Astrocyte (in vitro differentiated cells and primary cell): Measurements from ENCODE around the gene CCDC89. TPM values are rescaled to one million over a fixed set of nuclear protein-coding genes. Genes with fewer than 3 reads are reported as not detected.
A peak's percentile ranks its signal among the peaks of the same experiment; 100 is the strongest.

Source experiments
- DNase-seq: peaks from one replicate; pipeline ENCODE4 v3.0.0-alpha.2; 2010; ENCODE audit warnings: low read depth
- FAIRE-seq: peaks from 2 replicates; lab custom pipeline; 2011; peaks lifted over from hg19 to GRCh38; lab: Jason Lieb, UNC
- H2AFZ ChIP-seq: 2 replicates; pipeline ENCODE4 v1.6.0; 2012; ENCODE audit warnings: low read depth, low read length, inconsistent platforms
- H3K27ac ChIP-seq: 2 replicates; pipeline ENCODE4 v1.5.1; 2011; ENCODE audit warnings: low read depth, low read length, inconsistent platforms
- H3K27me3 ChIP-seq: 2 replicates; pipeline ENCODE4 v1.6.0; 2011; ENCODE audit warnings: low read length, inconsistent platforms; ENCODE audit not compliant: insufficient read depth
- H3K36me3 ChIP-seq: 2 replicates; pipeline ENCODE4 v1.5.1; 2011; ENCODE audit warnings: low read length, inconsistent platforms; ENCODE audit not compliant: insufficient read depth
- H3K4me1 ChIP-seq: 2 replicates; pipeline ENCODE4 v1.5.1; 2011; ENCODE audit warnings: low read length, inconsistent platforms; ENCODE audit not compliant: insufficient read depth
- H3K4me2 ChIP-seq: 2 replicates; pipeline ENCODE4 v1.6.0; 2012; ENCODE audit warnings: low read length, inconsistent platforms
- H3K4me3 ChIP-seq: 2 replicates; pipeline ENCODE4 v1.5.1; 2011; ENCODE audit warnings: low read depth, mild to moderate bottlenecking, low read length, inconsistent platforms; ENCODE audit not compliant: insufficient read depth
- H3K79me2 ChIP-seq: 2 replicates; pipeline ENCODE4 v1.6.0; 2012; ENCODE audit warnings: mild to moderate bottlenecking, low read length, inconsistent platforms; ENCODE audit not compliant: insufficient read depth
- H3K9ac ChIP-seq: 2 replicates; pipeline ENCODE4 v1.6.0; 2012; ENCODE audit warnings: mild to moderate bottlenecking, low read length, inconsistent platforms
- H3K9me3 ChIP-seq: 2 replicates; pipeline ENCODE4 v1.5.1; 2012; ENCODE audit warnings: low read depth, mild to moderate bottlenecking, low read length, inconsistent platforms; ENCODE audit not compliant: insufficient read depth
- H4K20me1 ChIP-seq: 2 replicates; pipeline ENCODE4 v1.6.0; 2012; ENCODE audit warnings: low read length, inconsistent platforms; ENCODE audit not compliant: insufficient read depth
- H3K27ac Mint-ChIP-seq: one replicate; pipeline ENCODE4 v1.8.0; 2021; ENCODE audit warnings: mild to moderate bottlenecking, mixed read lengths; ENCODE audit not compliant: unreplicated experiment
- H3K27me3 Mint-ChIP-seq: one replicate; pipeline ENCODE4 v1.8.0; 2021; ENCODE audit warnings: low read depth, mixed read lengths; ENCODE audit not compliant: unreplicated experiment
- H3K36me3 Mint-ChIP-seq: one replicate; pipeline ENCODE4 v1.8.0; 2021; ENCODE audit warnings: low read depth, mixed read lengths; ENCODE audit not compliant: unreplicated experiment
- H3K4me1 Mint-ChIP-seq: one replicate; pipeline ENCODE4 v1.8.0; 2021; ENCODE audit warnings: low read depth, mixed read lengths; ENCODE audit not compliant: unreplicated experiment
- H3K4me3 Mint-ChIP-seq: one replicate; pipeline ENCODE4 v1.8.0; 2021; ENCODE audit warnings: mild to moderate bottlenecking, moderate library complexity, mixed read lengths; ENCODE audit not compliant: unreplicated experiment
- H3K9me3 Mint-ChIP-seq: one replicate; pipeline ENCODE4 v1.8.0; 2021; ENCODE audit warnings: mild to moderate bottlenecking, mixed read lengths; ENCODE audit not compliant: unreplicated experiment
- EZH2 ChIP-seq: IDR thresholded peaks from 2 replicates; pipeline ENCODE4 v1.6.1; 2012; ENCODE audit warnings: mild to moderate bottlenecking, low read length, inconsistent platforms; ENCODE audit not compliant: insufficient read depth
- total RNA-seq: library from RNA; stranded (reverse); gene quantifications from 2 replicates; pipeline ENCODE4 v1.2.1, GENCODE V29; 2021
- TF ChIP-seq, protein P1 (sequence below): IDR thresholded peaks from 2 replicates; pipeline ENCODE4 v1.5.1; 2011; ENCODE audit warnings: low read depth, mild to moderate bottlenecking, inconsistent platforms, low read length, moderate library complexity; ENCODE audit not compliant: insufficient read depth

CCDC89 gene
- total RNA-seq, 1 donor from 2014 or later: 0.30 TPM

DNA sequence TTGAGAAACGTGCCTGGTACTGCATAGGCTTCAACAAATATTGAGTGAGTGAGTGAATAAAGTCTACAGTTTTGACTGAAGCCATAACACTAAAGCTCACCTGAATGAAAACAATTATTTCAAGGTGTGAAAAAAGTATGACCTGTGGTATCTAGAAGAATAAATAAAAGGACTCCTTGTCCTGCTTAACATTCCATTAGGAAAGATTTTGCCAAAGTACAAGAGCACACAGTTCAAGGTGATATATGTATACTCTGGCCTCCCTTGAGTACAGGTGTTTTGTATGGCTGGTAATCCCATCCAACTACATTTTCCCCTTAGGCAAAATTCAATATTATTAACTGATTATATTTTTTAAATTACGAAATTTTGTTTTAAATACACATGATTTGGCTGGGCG is 19.3 kb downstream of the CCDC89 start:
- FAIRE-seq: no peak
- H3K4me1 ChIP-seq: peaks cover 6% of the 10 kb centered on the region
- peaks cover 27% of the 10 kb centered on the region for H4K20me1 ChIP-seq
- H3K27ac Mint-ChIP-seq: no peak overlapping the region
- H3K27ac ChIP-seq: no peak overlapping the region
- no peak for DNase-seq
- no peaks in the 10 kb centered on the region for H3K4me1 Mint-ChIP-seq
- peaks cover 2% of the 10 kb centered on the region for H3K36me3 Mint-ChIP-seq
- no peak overlapping the region for H3K4me3 ChIP-seq
- no peak overlapping the region for H3K4me3 Mint-ChIP-seq
- H3K9me3 ChIP-seq: no peaks in the 10 kb centered on the region
- H3K9me3 Mint-ChIP-seq: no peaks in the 10 kb centered on the region
- no peaks in the 10 kb centered on the region for H3K27me3 Mint-ChIP-seq
- H3K36me3 ChIP-seq: no peaks in the 10 kb centered on the region
- TF ChIP-seq EZH2: no peak
- TF ChIP-seq, protein P1, sequence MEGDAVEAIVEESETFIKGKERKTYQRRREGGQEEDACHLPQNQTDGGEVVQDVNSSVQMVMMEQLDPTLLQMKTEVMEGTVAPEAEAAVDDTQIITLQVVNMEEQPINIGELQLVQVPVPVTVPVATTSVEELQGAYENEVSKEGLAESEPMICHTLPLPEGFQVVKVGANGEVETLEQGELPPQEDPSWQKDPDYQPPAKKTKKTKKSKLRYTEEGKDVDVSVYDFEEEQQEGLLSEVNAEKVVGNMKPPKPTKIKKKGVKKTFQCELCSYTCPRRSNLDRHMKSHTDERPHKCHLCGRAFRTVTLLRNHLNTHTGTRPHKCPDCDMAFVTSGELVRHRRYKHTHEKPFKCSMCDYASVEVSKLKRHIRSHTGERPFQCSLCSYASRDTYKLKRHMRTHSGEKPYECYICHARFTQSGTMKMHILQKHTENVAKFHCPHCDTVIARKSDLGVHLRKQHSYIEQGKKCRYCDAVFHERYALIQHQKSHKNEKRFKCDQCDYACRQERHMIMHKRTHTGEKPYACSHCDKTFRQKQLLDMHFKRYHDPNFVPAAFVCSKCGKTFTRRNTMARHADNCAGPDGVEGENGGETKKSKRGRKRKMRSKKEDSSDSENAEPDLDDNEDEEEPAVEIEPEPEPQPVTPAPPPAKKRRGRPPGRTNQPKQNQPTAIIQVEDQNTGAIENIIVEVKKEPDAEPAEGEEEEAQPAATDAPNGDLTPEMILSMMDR: no peak
- H3K27me3 ChIP-seq: no peaks in the 10 kb centered on the region
- no peak overlapping the region for H2AFZ ChIP-seq
- H3K79me2 ChIP-seq: peaks cover 32% of the 10 kb centered on the region
- H3K9ac ChIP-seq: no peak overlapping the region
- H3K4me2 ChIP-seq: no peak overlapping the region

DNA sequence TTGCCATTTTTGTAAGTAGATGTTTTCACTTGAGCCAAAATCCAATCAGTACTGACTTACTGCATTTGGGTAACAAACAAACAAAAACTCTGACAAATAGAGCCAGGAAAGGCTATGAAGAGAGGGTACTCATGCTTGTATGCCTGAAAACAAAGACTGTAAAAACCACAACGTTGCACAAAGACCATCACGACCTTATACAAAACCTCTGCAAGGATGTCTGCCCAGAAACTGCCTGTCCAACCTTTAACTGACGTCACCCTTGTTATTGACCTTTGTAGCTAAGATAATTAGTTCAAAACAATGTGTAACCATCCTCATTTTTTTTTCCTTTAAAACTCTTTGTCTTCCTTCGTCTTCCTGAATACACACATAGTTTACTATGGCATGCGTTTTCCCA is 20.3 kb downstream of the CCDC89 start:
- FAIRE-seq (no peak), DNase-seq (peak; percentile 38)
- Mint-ChIP-seq H3K4me1 (peaks cover 4% of the 10 kb centered on the region), H3K27me3 (no peaks in the 10 kb centered on the region), H3K36me3 (peaks cover 2% of the 10 kb centered on the region), H3K27ac (peak overlapping the region; percentile 95), H3K9me3 (no peaks in the 10 kb centered on the region), H3K4me3 (no peak overlapping the region)
- no peaks in the 10 kb centered on the region for H3K9me3 ChIP-seq
- peaks cover 42% of the 10 kb centered on the region for H3K79me2 ChIP-seq
- no peak overlapping the region for H3K9ac ChIP-seq
- peak overlapping the region; percentile 95 for H3K4me3 ChIP-seq
- no peaks in the 10 kb centered on the region for H3K27me3 ChIP-seq
- TF ChIP-seq EZH2: no peak
- TF ChIP-seq, protein P1: no peak
- H3K4me2 ChIP-seq: peak overlapping the region; percentile 98
- peak overlapping the region; percentile 58 for H2AFZ ChIP-seq
- H3K36me3 ChIP-seq: peaks cover 4% of the 10 kb centered on the region
- H3K27ac ChIP-seq: no peak overlapping the region
- peaks cover 36% of the 10 kb centered on the region for H4K20me1 ChIP-seq
- H3K4me1 ChIP-seq: peaks cover 12% of the 10 kb centered on the region

DNA sequence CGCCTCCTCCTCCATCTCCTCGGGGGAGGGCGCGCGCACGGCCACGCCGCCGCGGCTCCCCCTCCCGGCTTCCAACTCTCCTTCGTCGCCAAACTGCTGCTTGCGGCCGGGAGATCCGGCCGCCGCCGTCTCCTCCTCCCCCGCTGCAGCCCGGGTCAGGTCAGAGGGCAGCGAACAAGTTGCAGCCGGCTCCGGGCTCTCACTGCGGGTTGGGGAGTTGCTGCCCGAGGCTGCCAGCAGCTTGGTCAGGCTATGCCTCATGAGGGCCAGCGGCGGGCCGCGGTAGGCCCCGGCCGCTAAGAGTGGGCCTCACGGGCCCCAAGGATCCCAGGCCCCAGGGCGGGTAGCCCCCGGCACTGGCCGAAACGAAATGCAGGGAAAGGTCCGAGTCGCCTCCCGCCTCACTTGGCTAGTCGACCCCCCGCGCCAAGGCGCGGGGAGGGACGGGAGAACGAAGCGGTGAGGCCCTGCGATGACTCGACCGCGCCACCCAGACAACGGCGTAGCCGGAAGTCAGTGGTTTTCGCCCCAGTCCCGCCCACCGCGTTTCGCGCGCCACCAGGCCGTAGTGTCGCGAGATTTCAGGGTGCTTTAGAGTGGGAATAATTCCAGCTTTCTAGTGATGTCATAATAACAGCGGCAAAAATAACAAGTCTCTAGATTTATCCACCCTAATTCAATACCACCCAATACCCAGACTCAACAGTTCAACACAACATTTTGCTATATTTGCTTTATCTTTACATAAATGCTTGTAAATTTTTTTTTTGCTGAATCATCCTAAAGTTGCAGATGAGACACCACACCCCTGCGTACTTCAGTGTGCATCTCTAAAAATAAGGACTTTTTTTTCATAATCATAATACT is 21.1 kb downstream of the CCDC89 start, which contains the start of gene CREBZF:
Gene CREBZF, minus strand, starts transcription at position 515 of the 867 bp plus-strand sequence. Its CDS starts 254 bp downstream, at position 261.
- H3K4me1 ChIP-seq: peaks cover 12% of the 10 kb centered on the region
- H3K79me2 ChIP-seq: peaks cover 50% of the 10 kb centered on the region
- peak within 1 kb of the TSS; percentile 95 for H3K4me3 ChIP-seq
- no peak for FAIRE-seq
- no peaks in the 10 kb centered on the region for H3K9me3 ChIP-seq
- H3K36me3 ChIP-seq: peaks cover 6% of the 10 kb centered on the region
- peak within 1 kb of the TSS; percentile 97 for H3K9ac ChIP-seq
- DNase-seq: peak; percentile 85
- TF ChIP-seq, protein P1: no peak
- Mint-ChIP-seq H3K4me1 (peaks cover 12% of the 10 kb centered on the region), H3K9me3 (no peaks in the 10 kb centered on the region), H3K27ac (peak within 1 kb of the TSS; percentile 97), H3K27me3 (no peaks in the 10 kb centered on the region), H3K36me3 (peaks cover 5% of the 10 kb centered on the region), H3K4me3 (peak within 1 kb of the TSS; percentile 99)
- peak within 1 kb of the TSS; percentile 98 for H3K27ac ChIP-seq
- H3K4me2 ChIP-seq: peak within 1 kb of the TSS; percentile 98
- no peaks in the 10 kb centered on the region for H3K27me3 ChIP-seq
- H2AFZ ChIP-seq: peak within 1 kb of the TSS; percentile 64
- H4K20me1 ChIP-seq: peaks cover 43% of the 10 kb centered on the region
